HFF-Myc (cell line): ENCODE results near the gene YDJC.
"Not testable (repeated sequence)": the region's sequence is repeated elsewhere in the genome, so short reads cannot be mapped to it uniquely, and the experiment has no call there.

ENCODE experiments used
- DNase-seq: peaks from one replicate; pipeline ENCODE4 v3.0.0-alpha.2; 2011; ENCODE audit warnings: low read depth; ENCODE audit errors: extremely low read depth
- H3K4me3 ChIP-seq: replicated peaks from 2 replicates; pipeline ENCODE4 v1.5.1; 2011; ENCODE audit warnings: low read depth, mild to moderate bottlenecking, control low read depth, low read length
- CTCF ChIP-seq: IDR thresholded peaks from 2 replicates; pipeline ENCODE4 v1.5.1; 2012; ENCODE audit warnings: mild to moderate bottlenecking, low read depth, low read length, control low read depth; ENCODE audit errors: missing control alignments

The YDJC gene

GRCh38 chr22:21612858-21613257, 17.0 kb downstream of the YDJC start:
- TF ChIP-seq CTCF: no peak
- no peak overlapping the region for H3K4me3 ChIP-seq
- no peak for DNase-seq

- H3K4me3 ChIP-seq: no peak overlapping the region
- no peak for DNase-seq
- TF ChIP-seq CTCF: no peak
These were observed 18.4 kb downstream of the YDJC start for GRCh38 chr22:21611210-21611977.

GRCh38 chr22:21609556-21610157, 20.2 kb downstream of the YDJC start:
- H3K4me3 ChIP-seq, DNase-seq: not testable (repeated sequence)

- TF ChIP-seq CTCF: no peak
- no peak for DNase-seq
- no peak overlapping the region for H3K4me3 ChIP-seq
These were observed 23.0 kb downstream of the YDJC start for GRCh38 chr22:21606775-21607174.

- no peak overlapping the region for H3K4me3 ChIP-seq
- TF ChIP-seq CTCF: no peak
- DNase-seq: no peak
These were observed 23.8 kb downstream of the YDJC start for GRCh38 chr22:21605887-21606564.

GRCh38 chr22:21603973-21604372, 25.8 kb downstream of the YDJC start:
- no peak for DNase-seq
- TF ChIP-seq CTCF: no peak
- H3K4me3 ChIP-seq: no peak overlapping the region

- no peak for DNase-seq
- no peak for TF ChIP-seq CTCF
- H3K4me3 ChIP-seq: no peak overlapping the region
These were observed 27.2 kb downstream of the YDJC start for GRCh38 chr22:21602579-21602978.
